Activated T-helper 1 cell treated with anti-CD3 and anti-CD28 coated beads, Interleukin-12 subunit alpha, Interleukin-12 subunit beta, Interleukin-2, Interleukin-4 antibody, amounts not matched to agents 30 ng/mL and 10 ng/mL and 1 ng/mL, durations not matched to agents 14 hours and 24 hours and 36 hours (primary cell): Measurements from ENCODE around the gene NSF. TPM values are rescaled to one million over a fixed set of nuclear protein-coding genes. Genes with fewer than 3 reads are reported as not detected.
"Not testable (repeated sequence)": the region's sequence is repeated elsewhere in the genome, so short reads cannot be mapped to it uniquely, and the experiment has no call there.

Experiments used
- DNase-seq: peaks from one replicate; pipeline ENCODE4 v3.0.0; 2021; ENCODE audit warnings: low spot score
- H3K27ac Mint-ChIP-seq: one replicate; pipeline ENCODE4 v1.8.0; 2021; ENCODE audit warnings: mild to moderate bottlenecking, mixed read lengths
- H3K27me3 Mint-ChIP-seq: one replicate; pipeline ENCODE4 v1.8.0; 2022; ENCODE audit warnings: mild to moderate bottlenecking, moderate library complexity, mixed read lengths; ENCODE audit not compliant: insufficient read depth
- H3K36me3 Mint-ChIP-seq: one replicate; pipeline ENCODE4 v1.8.0; 2021; ENCODE audit warnings: low read depth, mixed read lengths
- H3K4me1 Mint-ChIP-seq: one replicate; pipeline ENCODE4 v1.8.0; 2021; ENCODE audit warnings: low read depth, mixed read lengths
- H3K4me3 Mint-ChIP-seq: one replicate; pipeline ENCODE4 v1.8.0; 2021; ENCODE audit warnings: mild to moderate bottlenecking, moderate library complexity, mixed read lengths
- H3K9me3 Mint-ChIP-seq: one replicate; pipeline ENCODE4 v1.8.0; 2021; ENCODE audit warnings: mixed read lengths
- intact Hi-C: fragments of 100-400 bp; cut with micrococcal nuclease; formaldehyde crosslinking; loops from one replicate; pipeline ENCODE4 v1.15.1; 2024
- total RNA-seq: library from RNA; stranded (reverse); gene quantifications from 2 replicates; pipeline ENCODE4 v1.2.3, GENCODE V29; 2022

The NSF gene
- total RNA-seq, 1 donor from 2014 or later = 34.1 TPM

DNA sequence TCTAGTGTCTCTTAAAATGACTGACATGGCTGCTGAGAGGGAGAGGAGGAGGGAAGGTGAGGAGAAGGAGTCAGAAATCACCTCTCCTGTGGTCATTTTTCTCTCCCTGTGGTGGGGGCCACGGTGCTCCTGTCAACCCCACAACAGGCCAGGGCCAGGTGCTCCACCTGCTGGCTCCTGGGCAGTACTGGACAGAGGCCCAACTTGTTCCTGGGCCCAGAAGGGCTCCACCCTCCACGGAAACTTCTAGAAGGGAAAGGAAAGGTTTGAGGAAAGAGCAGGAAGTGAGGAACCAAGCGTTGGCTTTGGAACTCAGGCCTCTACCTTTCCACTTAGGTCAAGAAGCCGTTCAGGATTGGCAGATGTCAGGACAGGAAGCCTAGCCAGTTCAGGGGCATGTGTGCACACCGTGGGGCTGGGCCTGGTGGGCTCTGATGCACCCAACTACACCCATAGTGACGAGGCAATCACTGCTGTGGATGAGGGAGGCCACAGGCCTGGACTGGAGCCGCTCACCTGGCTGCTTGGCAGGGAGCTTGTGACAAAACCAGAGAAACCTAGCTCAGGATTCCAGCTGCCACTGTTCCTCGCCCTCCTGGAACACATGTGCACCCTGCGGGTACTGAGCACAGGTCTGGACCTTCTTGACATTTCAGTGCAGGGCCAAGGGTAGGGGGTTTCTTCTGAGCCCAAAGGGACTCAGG is 191.9 kb downstream of the NSF start:
- Mint-ChIP-seq H3K4me3 (no peak overlapping the region), H3K4me1 (no peaks in the 10 kb centered on the region), H3K27me3 (peaks cover 3% of the 10 kb centered on the region), H3K27ac (no peak overlapping the region), H3K36me3 (no peaks in the 10 kb centered on the region), H3K9me3 (no peaks in the 10 kb centered on the region)
- intact Hi-C loops = no loop called here
- DNase-seq = no peak

DNA sequence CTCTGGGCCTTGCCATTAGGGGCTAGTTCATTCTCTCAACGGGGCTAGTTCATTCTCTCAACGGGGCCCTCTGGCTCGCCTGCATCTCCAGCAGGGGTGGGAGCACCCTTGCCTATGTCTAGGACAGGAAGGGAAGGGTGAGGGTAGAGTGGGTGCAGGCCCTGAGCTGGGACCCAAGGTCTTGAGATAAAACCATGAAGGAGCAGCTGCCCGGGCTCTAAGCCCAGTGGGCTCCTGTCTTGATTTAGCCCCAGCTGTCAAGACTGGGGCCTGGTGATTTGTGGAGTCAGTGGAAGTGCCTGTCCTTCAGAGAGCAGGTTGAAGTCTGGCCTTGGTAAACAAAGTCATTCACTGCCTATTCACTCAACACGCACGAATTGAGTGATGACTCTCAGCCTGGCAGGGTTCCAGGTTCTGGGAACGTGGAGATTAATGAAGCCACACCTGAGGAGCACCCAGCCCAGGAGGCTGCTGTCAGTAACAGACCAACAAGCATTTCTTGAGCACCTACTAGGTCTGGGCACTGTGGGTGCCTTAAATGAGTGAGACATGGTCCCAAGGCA is 192.6 kb downstream of the NSF start:
- Mint-ChIP-seq H3K36me3 (no peaks in the 10 kb centered on the region), H3K4me1 (no peaks in the 10 kb centered on the region), H3K4me3 (no peak overlapping the region), H3K9me3 (no peaks in the 10 kb centered on the region), H3K27ac (no peak overlapping the region), H3K27me3 (no peaks in the 10 kb centered on the region)
- DNase-seq = no peak
- intact Hi-C loops = no loop called here

DNA sequence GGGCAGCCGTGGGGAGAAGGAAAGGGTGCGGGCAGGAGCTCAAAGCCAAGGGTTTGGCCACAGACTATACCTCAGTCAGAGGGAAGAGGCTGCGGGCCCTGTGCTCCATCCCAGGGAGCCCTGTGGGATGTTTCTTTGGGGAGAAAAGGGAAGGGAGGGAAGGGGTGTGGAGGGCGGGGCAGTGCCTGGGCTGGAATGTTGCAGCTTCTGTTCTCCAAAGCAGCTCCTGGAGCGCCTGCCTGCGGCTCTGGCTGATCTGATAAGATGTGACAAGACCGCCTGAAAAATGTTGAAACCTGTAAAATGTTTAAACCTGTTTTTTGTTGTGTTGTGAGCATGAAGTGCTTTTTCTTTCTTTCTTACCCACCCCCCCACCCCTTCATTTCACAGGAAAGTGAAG is 195.2 kb downstream of the NSF start:
- H3K9me3 Mint-ChIP-seq = no peaks in the 10 kb centered on the region
- no peak overlapping the region for H3K4me3 Mint-ChIP-seq
- H3K4me1 Mint-ChIP-seq = peaks cover 3% of the 10 kb centered on the region
- no peak for DNase-seq
- intact Hi-C loops = no loop called here
- H3K27ac Mint-ChIP-seq = no peak overlapping the region
- no peaks in the 10 kb centered on the region for H3K27me3 Mint-ChIP-seq
- H3K36me3 Mint-ChIP-seq = no peaks in the 10 kb centered on the region

DNA sequence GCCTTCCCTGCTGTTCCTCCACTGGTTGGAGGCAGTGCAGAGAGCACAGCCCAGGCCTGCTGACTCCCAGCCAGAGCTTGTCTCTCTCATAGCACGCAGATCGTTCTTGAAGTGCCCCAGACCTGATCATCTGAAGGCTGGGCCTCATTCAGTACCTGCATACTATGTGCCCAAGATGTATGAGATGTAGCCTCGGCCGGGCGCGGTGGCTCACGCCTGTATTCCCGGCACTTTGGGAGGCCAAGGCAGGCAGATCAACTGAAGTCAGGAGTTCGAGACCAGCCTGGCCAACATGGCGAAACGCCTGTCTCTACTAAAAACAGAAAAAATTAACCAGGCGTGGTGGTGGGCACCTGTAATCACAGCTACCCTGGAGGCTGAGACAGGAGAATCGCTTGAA is 197.0 kb downstream of the NSF start:
- Mint-ChIP-seq H3K36me3 (no peaks in the 10 kb centered on the region), H3K4me1 (peaks cover 6% of the 10 kb centered on the region), H3K27ac (no peak overlapping the region), H3K27me3 (peaks cover 2% of the 10 kb centered on the region), H3K4me3 (no peak overlapping the region), H3K9me3 (no peaks in the 10 kb centered on the region)
- intact Hi-C loops = no loop called here
- no peak for DNase-seq

DNA sequence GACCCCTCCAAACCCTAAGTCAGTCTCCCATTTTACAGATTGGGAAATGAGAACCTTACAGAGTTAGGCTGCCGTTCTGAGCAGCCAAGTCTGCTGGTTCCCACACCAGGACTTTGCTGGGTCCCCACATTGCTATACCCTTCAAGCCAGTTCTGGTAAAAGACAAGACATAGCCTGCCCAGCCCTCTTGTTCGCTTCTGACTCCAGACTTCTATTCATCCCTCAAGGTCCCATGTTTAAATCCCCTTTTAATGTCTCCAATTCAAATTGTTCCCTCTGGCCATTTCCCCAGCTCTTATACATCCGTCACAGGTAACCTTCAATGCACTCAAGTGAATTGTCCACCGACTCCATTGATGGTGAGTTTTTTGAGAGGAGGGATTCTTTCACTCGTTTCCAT is 197.8 kb downstream of the NSF start:
- Mint-ChIP-seq H3K9me3 (no peaks in the 10 kb centered on the region), H3K27ac (no peak overlapping the region), H3K4me1 (peaks cover 6% of the 10 kb centered on the region), H3K27me3 (peaks cover 3% of the 10 kb centered on the region), H3K4me3 (no peak overlapping the region), H3K36me3 (no peaks in the 10 kb centered on the region)
- intact Hi-C loops = no loop called here
- no peak for DNase-seq

DNA sequence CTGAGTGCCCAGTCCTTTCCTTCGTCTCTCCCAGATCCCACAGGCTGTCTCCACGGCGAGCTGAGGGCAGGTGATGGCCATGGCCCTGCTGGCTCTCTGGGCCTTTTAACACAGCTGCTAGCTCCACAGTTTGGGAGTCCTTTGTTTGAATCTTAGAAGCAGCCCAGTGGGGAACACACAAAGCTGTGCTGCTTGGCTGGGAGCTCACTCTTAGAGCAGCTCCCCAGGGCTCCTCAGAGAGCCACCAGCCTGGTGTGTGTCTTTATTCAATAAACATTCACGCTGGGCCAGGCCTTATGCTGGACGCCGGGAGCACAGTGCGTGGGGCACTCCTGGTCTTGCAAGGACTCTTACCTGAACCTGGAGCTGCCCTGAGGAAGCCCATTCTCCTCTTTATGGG is 198.3 kb downstream of the NSF start:
- intact Hi-C loops = no loop called here
- Mint-ChIP-seq H3K9me3 (no peaks in the 10 kb centered on the region), H3K27me3 (peaks cover 4% of the 10 kb centered on the region), H3K4me3 (no peak overlapping the region), H3K36me3 (no peaks in the 10 kb centered on the region), H3K27ac (no peak overlapping the region), H3K4me1 (peaks cover 6% of the 10 kb centered on the region)
- no peak for DNase-seq

DNA sequence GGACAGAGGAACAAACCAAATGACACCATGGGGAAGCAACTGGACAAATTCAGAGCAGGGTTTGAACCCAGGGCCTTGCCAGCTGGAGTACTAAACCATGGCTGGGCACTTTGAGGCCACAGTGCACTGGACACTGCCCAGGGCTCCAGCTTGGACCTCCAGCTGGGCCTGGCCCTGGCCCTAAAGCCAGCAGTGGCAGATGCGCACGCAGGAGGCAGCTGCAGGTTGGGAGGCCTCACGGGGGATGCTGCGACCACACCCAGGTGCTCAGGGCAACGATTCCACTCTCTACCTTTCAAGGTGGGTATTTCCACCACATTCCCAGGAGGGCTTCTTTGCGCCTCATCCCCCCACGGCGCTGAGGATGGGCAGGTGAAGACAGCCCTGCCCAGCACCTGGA is 199.1 kb downstream of the NSF start:
- Mint-ChIP-seq H3K27ac (no peak overlapping the region), H3K9me3 (no peaks in the 10 kb centered on the region), H3K27me3 (peaks cover 4% of the 10 kb centered on the region), H3K4me1 (peaks cover 6% of the 10 kb centered on the region), H3K36me3 (no peaks in the 10 kb centered on the region), H3K4me3 (no peak overlapping the region)
- no peak for DNase-seq
- intact Hi-C loops = no loop called here

DNA sequence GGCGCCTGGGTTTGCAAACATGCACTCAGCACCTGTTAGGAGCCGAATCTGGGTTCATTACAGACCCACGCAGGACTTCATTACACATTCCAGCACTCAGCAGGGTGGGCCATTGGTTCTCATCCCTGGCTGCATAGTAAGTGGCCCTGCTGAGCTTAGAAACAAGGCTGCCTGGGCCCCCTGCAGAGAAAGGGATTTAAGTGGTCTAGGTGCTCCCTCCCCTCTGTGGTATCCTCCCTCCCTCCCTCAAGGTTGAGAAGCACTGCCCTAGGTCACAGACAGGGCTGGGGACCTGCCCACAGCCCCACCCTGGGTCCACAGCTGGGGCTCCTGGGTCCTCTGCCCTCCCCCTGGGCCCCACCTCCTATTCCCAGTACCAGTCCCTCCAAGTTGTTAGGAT is 199.7 kb downstream of the NSF start:
- Mint-ChIP-seq H3K4me1 (peaks cover 6% of the 10 kb centered on the region), H3K4me3 (no peak overlapping the region)

DNA sequence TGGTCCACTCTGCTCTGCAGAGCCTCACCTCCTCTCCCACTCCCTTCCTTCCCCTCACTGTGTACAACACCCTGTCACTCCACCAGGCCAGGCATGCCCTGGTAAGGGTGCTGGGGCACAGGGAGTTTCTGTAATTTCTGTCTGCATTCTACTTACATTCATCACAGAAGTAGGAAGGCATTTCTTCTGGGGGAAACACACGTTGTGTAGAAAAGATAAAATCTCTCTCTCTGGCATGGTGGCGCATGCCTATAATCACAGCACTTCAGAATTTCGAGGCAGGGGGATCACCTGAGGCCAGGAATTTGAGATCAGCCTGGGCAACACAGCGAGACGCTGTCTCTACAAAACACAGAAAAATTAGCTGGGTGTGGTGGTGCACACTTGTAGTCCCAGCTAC is 201.1 kb downstream of the NSF start:
- peaks cover 6% of the 10 kb centered on the region for H3K4me1 Mint-ChIP-seq
- DNase-seq = no peak
- intact Hi-C loops = no loop called here
- H3K27me3 Mint-ChIP-seq = peaks cover 4% of the 10 kb centered on the region
- H3K27ac Mint-ChIP-seq = no peak overlapping the region
- no peaks in the 10 kb centered on the region for H3K9me3 Mint-ChIP-seq
- no peak overlapping the region for H3K4me3 Mint-ChIP-seq
- H3K36me3 Mint-ChIP-seq = no peaks in the 10 kb centered on the region

More for the DNA sequence above, 199.7 kb downstream of the NSF start:
- no peaks in the 10 kb centered on the region for H3K9me3 Mint-ChIP-seq
- intact Hi-C loops = no loop called here
- H3K27ac Mint-ChIP-seq = no peak overlapping the region
- no peaks in the 10 kb centered on the region for H3K36me3 Mint-ChIP-seq
- DNase-seq = no peak
- H3K27me3 Mint-ChIP-seq = peaks cover 4% of the 10 kb centered on the region

DNA sequence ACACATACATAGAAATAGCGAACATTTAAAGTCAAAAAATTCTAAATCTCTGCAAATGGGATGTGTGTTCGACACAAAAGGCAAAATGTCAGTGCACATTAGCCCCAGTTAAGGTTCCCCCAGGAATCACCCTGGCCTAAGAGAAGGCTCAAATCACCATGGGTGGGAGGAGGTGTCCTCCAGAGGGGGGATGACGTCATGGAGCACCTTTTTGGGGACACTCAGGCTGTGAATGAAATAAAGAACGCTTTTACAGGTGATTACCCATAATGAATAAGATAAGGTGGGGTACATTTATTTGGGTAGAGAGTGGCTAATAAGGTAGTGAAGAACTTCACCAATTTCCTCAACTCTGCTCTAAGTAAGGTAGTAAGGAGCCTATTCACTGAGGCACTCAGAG is 201.6 kb downstream of the NSF start:
- Mint-ChIP-seq H3K27ac (no peak overlapping the region), H3K4me3 (no peak overlapping the region), H3K36me3 (no peaks in the 10 kb centered on the region), H3K27me3 (peaks cover 4% of the 10 kb centered on the region), H3K4me1 (peaks cover 6% of the 10 kb centered on the region), H3K9me3 (no peaks in the 10 kb centered on the region)
- intact Hi-C loops = no loop called here
- no peak for DNase-seq

DNA sequence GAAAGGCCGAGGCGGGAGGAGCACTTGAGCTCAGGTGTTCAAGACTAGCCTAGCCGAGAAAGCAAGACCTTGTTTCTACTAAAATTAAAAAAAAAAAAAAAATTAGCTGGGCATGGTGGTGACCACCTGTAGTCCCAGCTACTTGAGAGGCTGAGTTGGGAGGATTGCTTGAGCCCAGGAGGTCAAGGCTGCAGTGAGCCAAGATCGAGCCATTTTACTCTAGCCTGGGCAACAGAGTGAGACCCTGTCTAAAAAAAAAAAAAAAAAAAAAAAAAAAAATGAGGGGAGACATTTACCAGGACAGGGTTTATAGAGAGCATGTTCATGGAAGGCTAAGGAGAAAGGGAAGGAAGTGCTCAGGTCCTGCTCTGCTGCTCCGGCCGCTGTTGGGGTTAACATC is 202.6 kb downstream of the NSF start:
- DNase-seq, H3K9me3 Mint-ChIP-seq, H3K4me1 Mint-ChIP-seq, H3K27ac Mint-ChIP-seq, H3K36me3 Mint-ChIP-seq, intact Hi-C loops, H3K27me3 Mint-ChIP-seq, H3K4me3 Mint-ChIP-seq: not testable (repeated sequence)

DNA sequence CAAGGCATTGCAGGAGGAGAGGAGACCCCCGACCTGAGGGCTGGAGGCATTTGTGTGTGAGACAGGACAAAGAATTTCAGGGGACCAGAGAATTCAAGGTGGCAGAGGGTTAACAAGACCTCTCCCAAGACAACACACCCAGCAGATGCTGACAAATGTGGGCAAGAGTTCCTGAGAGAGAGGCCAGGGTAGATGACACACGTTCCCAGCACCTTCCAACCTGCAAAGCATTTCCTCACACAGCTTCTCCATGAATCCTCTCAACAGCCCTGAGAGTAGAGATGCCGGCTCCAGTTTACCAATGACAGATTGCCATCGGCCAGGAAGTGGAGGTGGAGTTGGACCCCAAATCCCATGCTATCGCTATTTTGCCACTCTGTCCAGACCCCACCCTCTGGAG is 203.1 kb downstream of the NSF start:
- no peak overlapping the region for H3K27ac Mint-ChIP-seq
- no peak for DNase-seq
- peaks cover 6% of the 10 kb centered on the region for H3K4me1 Mint-ChIP-seq
- no peaks in the 10 kb centered on the region for H3K36me3 Mint-ChIP-seq
- no peaks in the 10 kb centered on the region for H3K9me3 Mint-ChIP-seq
- intact Hi-C loops = no loop called here
- H3K4me3 Mint-ChIP-seq = no peak overlapping the region
- peaks cover 9% of the 10 kb centered on the region for H3K27me3 Mint-ChIP-seq

DNA sequence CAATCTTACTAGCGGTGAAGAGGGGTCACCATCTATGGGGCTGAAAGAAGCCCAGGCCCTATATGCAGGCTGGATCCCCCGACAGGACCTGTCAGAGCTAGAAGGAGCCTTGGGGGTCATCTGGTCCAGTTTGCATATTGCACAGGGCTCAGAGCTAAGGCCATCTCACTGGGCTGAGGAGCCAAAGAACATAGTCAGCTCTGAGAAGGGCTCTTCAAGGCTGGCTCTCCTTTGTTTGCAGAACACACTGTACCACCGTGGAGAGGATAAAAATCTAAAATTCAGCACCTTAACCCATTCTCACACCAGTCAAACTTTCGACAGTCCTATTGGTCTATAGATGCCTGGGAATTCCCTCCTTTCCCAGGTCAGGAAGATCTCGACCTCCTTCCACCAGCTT is 203.8 kb downstream of the NSF start:
- Mint-ChIP-seq H3K27ac (no peak overlapping the region), H3K27me3 (peaks cover 9% of the 10 kb centered on the region), H3K36me3 (no peaks in the 10 kb centered on the region), H3K4me1 (peaks cover 6% of the 10 kb centered on the region), H3K9me3 (no peaks in the 10 kb centered on the region), H3K4me3 (no peak overlapping the region)
- intact Hi-C loops = no loop called here
- no peak for DNase-seq
